HepG2 (cell line): Measurements from ENCODE around the gene CENPB. TPM values are rescaled to one million over a fixed set of nuclear protein-coding genes. Genes with fewer than 3 reads are reported as not detected.

ENCODE experiments used
- CHCHD3 ChIP-seq: sonication (generic); formaldehyde crosslinking; IDR thresholded peaks from 2 replicates; pipeline ENCODE4 v1.8.0; 2022; ENCODE audit warnings: mild to moderate bottlenecking, missing genetic modification reagents, moderate library complexity
- DNMT3B ChIP-seq: conservative IDR thresholded peaks from 2 replicates; pipeline ENCODE4 v1.6.1; 2016; ENCODE audit warnings: missing biosample characterization, control low read depth
- FOXM1 ChIP-seq: sonication (generic); formaldehyde crosslinking; IDR thresholded peaks from 2 replicates; pipeline ENCODE4 v1.5.0; 2020; ENCODE audit warnings: missing genetic modification reagents
- HOXA5 ChIP-seq: sonication (generic); formaldehyde crosslinking; IDR thresholded peaks from 2 replicates; pipeline ENCODE4 v1.4.0; 2020; ENCODE audit warnings: missing genetic modification reagents
- IKZF4 ChIP-seq: sonication (generic); formaldehyde crosslinking; IDR thresholded peaks from 2 replicates; pipeline ENCODE4 v1.5.1; 2020; ENCODE audit warnings: borderline replicate concordance, mild to moderate bottlenecking, low read depth, missing genetic modification reagents; ENCODE audit errors: not compliant biosample characterization
- JUN ChIP-seq: sonication (generic); formaldehyde crosslinking; IDR thresholded peaks from 2 replicates; pipeline ENCODE4 v1.4.0; 2020; ENCODE audit warnings: mild to moderate bottlenecking, missing genetic modification reagents
- MAF1 ChIP-seq: sonication (generic); formaldehyde crosslinking; IDR thresholded peaks from 2 replicates; pipeline ENCODE4 v1.5.0; 2020; ENCODE audit warnings: missing genetic modification reagents, borderline replicate concordance
- NCOA1 ChIP-seq: sonication (generic); formaldehyde crosslinking; IDR thresholded peaks from 2 replicates; pipeline ENCODE4 v1.9.0; 2021; ENCODE audit warnings: missing genetic modification reagents
- NFKB2 ChIP-seq: sonication (generic); formaldehyde crosslinking; IDR thresholded peaks from 2 replicates; pipeline ENCODE4 v1.4.0; 2020; ENCODE audit warnings: missing genetic modification reagents, borderline replicate concordance
- RARA ChIP-seq: IDR thresholded peaks from 2 replicates; pipeline ENCODE4 v1.6.1; 2016; ENCODE audit warnings: missing genetic modification reagents, missing compliant biosample characterization
- SMAD1 ChIP-seq: sonication (generic); formaldehyde crosslinking; IDR thresholded peaks from 2 replicates; pipeline ENCODE4 v1.4.0; 2020; ENCODE audit warnings: missing genetic modification reagents, low read depth, mild to moderate bottlenecking, borderline replicate concordance
- SMARCC2 ChIP-seq: fragments of 450-650 bp; IDR thresholded peaks from 2 replicates; pipeline ENCODE4 v1.6.1; 2017; ENCODE audit warnings: antibody characterized with exemption, mild to moderate bottlenecking
- SMC3 ChIP-seq: IDR thresholded peaks from 2 replicates; pipeline ENCODE4 v1.6.1; 2011; ENCODE audit warnings: low read length, improper control_type of control experiment
- SRSF4 ChIP-seq: fragments of 200-400 bp; formaldehyde crosslinking; IDR thresholded peaks from one replicate; pipeline ENCODE4 v1.6.1; 2018; ENCODE audit warnings: mild to moderate bottlenecking, low read depth, low read length, moderate library complexity; ENCODE audit not compliant: poor library complexity, severe bottlenecking
- SRY ChIP-seq: sonication (generic); formaldehyde crosslinking; IDR thresholded peaks from 2 replicates; pipeline ENCODE4 v1.8.0; 2022; ENCODE audit warnings: mild to moderate bottlenecking, missing genetic modification reagents
- TARDBP ChIP-seq: sonication (generic); formaldehyde crosslinking; IDR thresholded peaks from 2 replicates; pipeline ENCODE4 v1.8.0; 2022; ENCODE audit warnings: mild to moderate bottlenecking, missing genetic modification reagents
- ZNF282 ChIP-seq: fragments of 450-650 bp; IDR thresholded peaks from 2 replicates; pipeline ENCODE4 v1.6.1; 2018; ENCODE audit not compliant: partially characterized antibody
- ZNF34 ChIP-seq: sonication (generic); formaldehyde crosslinking; IDR thresholded peaks from 2 replicates; pipeline ENCODE4 v1.4.0; 2020; ENCODE audit warnings: mild to moderate bottlenecking, missing genetic modification reagents, borderline replicate concordance
- ZNF777 ChIP-seq: sonication (generic); formaldehyde crosslinking; IDR thresholded peaks from 2 replicates; pipeline ENCODE4 v1.4.0; 2020; ENCODE audit warnings: missing genetic modification reagents
- polyA plus RNA-seq, 8 experiments: library from polyadenylated mRNA; depleted of rRNA in 3 of 8; stranded (reverse) in 7 of 8; unstranded in 1 of 8; fragments of >200 nt; fragmentation: Illumina TruSeq in 4 of 8; extraction: Trizol in 4 of 8; gene quantifications; 2 replicates each; pipeline versions ENCODE4 v1.2.1 to v1.2.3, GENCODE V29; 2011 to 2016; ENCODE audit warnings: low read depth in 4 of 8, missing spikeins in 1 of 8, mixed read lengths in 1 of 8; ENCODE audit not compliant: insufficient read depth in 1 of 8
- total RNA-seq, 5 experiments: library from RNA; depleted of rRNA; stranded (reverse); fragments of >200 nt; fragmentation: Illumina TruSeq; extraction: Trizol; gene quantifications; 2 replicates each; pipeline ENCODE4 v1.2.3, GENCODE V29; 2016; ENCODE audit warnings: low read depth in 1 of 5
- TF ChIP-seq, protein P1 (sequence below): sonication (generic); formaldehyde crosslinking; IDR thresholded peaks from 2 replicates; pipeline ENCODE4 v1.4.0; 2020; ENCODE audit warnings: missing genetic modification reagents
- TF ChIP-seq, protein P2 (sequence below): sonication (generic); formaldehyde crosslinking; IDR thresholded peaks from 2 replicates; pipeline ENCODE4 v1.4.0; 2020; ENCODE audit warnings: missing genetic modification reagents, mild to moderate bottlenecking, borderline replicate concordance
- TF ChIP-seq, protein P3 (sequence below): sonication (generic); formaldehyde crosslinking; IDR thresholded peaks from 2 replicates; pipeline ENCODE4 v1.4.0; 2020; ENCODE audit warnings: mild to moderate bottlenecking, missing genetic modification reagents

The CENPB gene
- total and polyA plus RNA-seq, 2 of the 13 experiments (the other 11 are each of a cell fraction or from before 2014, with no cell fraction given) = 10.4 to 54.5 TPM

DNA sequence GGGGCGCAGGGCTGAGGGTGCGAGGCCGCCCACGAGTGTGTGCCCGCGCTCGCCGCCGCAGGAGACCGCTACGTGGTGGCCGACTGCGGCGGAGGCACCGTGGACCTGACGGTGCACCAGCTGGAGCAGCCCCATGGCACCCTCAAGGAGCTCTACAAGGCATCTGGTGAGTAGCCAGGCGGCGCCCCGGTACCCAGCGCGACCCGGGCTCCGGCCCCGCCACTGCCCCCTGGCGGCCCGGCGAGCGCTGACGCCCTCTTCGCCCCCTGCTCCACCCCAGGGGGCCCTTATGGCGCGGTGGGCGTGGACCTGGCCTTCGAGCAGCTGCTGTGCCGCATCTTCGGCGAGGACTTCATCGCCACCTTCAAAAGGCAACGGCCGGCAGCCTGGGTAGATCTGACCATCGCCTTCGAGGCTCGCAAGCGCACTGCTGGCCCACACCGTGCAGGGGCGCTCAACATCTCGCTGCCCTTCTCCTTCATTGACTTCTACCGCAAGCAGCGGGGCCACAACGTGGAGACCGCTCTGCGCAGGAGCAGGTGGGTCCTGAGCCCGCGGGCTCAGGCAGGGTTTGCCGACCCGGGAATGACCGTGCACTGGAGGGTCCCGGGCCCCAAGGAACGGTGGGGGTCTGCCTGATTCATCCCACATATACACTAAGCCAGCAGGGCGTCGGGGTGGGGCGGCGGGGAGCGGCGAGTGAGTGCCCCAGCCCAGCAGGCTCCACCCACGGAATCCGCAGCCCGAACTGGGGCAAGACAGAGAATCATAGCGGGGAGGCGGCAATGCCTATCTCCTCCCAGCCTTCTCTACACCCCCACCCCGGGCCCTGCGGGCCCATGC, 36.6 kb downstream of the CENPB start (continued):
- TF ChIP-seq HOXA5 (CRISPR knock-in tag) (peak; percentile 69; the same call in 1 of the 2 replicates), MAF1 (CRISPR knock-in tag) (no peak), FOXM1 (CRISPR knock-in tag) (no peak), CHCHD3 (peak; percentile 92), DNMT3B (CRISPR knock-in tag) (no peak), IKZF4 (CRISPR knock-in tag) (peak; percentile 89), NFKB2 (CRISPR knock-in tag) (no peak), SMC3 (no peak; the same call in 1 of the 2 replicates), TARDBP (CRISPR knock-in tag) (no peak), ZNF34 (no peak), ZNF777 (peak; percentile 75), RARA (0 out of 2 replicates have a peak, but pooled peaks have one; percentile 8), SRSF4 (peak; percentile 30), ZNF282 (no peak), NCOA1 (CRISPR knock-in tag) (peak; percentile 75; the same call in 1 of the 2 replicates), JUN (CRISPR knock-in tag) (no peak), SMAD1 (CRISPR knock-in tag) (peak; percentile 53; the same call in 1 of the 2 replicates), SRY (CRISPR knock-in tag) (peak; percentile 69; the same call in 1 of the 2 replicates), SMARCC2 (no peak)
- TF ChIP-seq, protein P1, sequence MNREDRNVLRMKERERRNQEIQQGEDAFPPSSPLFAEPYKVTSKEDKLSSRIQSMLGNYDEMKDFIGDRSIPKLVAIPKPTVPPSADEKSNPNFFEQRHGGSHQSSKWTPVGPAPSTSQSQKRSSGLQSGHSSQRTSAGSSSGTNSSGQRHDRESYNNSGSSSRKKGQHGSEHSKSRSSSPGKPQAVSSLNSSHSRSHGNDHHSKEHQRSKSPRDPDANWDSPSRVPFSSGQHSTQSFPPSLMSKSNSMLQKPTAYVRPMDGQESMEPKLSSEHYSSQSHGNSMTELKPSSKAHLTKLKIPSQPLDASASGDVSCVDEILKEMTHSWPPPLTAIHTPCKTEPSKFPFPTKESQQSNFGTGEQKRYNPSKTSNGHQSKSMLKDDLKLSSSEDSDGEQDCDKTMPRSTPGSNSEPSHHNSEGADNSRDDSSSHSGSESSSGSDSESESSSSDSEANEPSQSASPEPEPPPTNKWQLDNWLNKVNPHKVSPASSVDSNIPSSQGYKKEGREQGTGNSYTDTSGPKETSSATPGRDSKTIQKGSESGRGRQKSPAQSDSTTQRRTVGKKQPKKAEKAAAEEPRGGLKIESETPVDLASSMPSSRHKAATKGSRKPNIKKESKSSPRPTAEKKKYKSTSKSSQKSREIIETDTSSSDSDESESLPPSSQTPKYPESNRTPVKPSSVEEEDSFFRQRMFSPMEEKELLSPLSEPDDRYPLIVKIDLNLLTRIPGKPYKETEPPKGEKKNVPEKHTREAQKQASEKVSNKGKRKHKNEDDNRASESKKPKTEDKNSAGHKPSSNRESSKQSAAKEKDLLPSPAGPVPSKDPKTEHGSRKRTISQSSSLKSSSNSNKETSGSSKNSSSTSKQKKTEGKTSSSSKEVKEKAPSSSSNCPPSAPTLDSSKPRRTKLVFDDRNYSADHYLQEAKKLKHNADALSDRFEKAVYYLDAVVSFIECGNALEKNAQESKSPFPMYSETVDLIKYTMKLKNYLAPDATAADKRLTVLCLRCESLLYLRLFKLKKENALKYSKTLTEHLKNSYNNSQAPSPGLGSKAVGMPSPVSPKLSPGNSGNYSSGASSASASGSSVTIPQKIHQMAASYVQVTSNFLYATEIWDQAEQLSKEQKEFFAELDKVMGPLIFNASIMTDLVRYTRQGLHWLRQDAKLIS = no peak
- TF ChIP-seq, protein P2, sequence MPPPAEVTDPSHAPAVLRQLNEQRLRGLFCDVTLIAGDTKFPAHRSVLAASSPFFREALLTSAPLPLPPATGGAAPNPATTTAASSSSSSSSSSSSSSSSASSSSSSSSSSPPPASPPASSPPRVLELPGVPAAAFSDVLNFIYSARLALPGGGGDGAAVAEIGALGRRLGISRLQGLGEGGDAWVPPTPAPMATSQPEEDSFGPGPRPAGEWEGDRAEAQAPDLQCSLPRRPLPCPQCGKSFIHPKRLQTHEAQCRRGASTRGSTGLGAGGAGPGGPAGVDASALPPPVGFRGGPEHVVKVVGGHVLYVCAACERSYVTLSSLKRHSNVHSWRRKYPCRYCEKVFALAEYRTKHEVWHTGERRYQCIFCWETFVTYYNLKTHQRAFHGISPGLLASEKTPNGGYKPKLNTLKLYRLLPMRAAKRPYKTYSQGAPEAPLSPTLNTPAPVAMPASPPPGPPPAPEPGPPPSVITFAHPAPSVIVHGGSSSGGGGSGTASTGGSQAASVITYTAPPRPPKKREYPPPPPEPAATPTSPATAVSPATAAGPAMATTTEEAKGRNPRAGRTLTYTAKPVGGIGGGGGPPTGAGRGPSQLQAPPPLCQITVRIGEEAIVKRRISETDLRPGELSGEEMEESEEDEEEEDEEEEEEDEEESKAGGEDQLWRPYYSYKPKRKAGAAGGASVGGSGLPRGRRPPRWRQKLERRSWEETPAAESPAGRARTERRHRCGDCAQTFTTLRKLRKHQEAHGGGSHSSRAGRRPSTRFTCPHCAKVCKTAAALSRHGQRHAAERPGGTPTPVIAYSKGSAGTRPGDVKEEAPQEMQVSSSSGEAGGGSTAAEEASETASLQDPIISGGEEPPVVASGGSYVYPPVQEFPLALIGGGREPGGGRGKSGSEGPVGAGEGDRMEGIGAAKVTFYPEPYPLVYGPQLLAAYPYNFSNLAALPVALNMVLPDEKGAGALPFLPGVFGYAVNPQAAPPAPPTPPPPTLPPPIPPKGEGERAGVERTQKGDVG = no peak
- TF ChIP-seq, protein P3, sequence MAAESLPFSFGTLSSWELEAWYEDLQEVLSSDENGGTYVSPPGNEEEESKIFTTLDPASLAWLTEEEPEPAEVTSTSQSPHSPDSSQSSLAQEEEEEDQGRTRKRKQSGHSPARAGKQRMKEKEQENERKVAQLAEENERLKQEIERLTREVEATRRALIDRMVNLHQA (CRISPR knock-in tag) = no peak
